Lower leg skin (tissue), 4 donors: Measurements from ENCODE around the gene SMCO2. TPM values are rescaled to one million over a fixed set of nuclear protein-coding genes. Genes with fewer than 3 reads are reported as not detected.

ENCODE experiments used
- DNase-seq, 2 donors: peaks; one replicate each; pipeline ENCODE4 v3.0.0-alpha.2; 2019; ENCODE audit warnings: low spot score in 2 of 2
- H3K4me3 ChIP-seq: fragments of 200-600 bp; sonication (generic); 2 replicates; pipeline ENCODE4 v1.5.1; 2017; ENCODE audit warnings: mild to moderate bottlenecking, low read depth; ENCODE audit not compliant: poor library complexity, severe bottlenecking
- CTCF ChIP-seq, 3 donors: fragments of 450-650 bp; IDR thresholded peaks; one replicate each; pipeline ENCODE4 v1.5.1; 2016; ENCODE audit warnings: antibody characterized with exemption in 3 of 3, mild to moderate bottlenecking in 3 of 3, moderate library complexity in 2 of 3
- POLR2A ChIP-seq, 2 donors: fragments of 450-650 bp; IDR thresholded peaks; one replicate each; pipeline ENCODE4 v1.6.1; 2016 to 2017; ENCODE audit warnings: antibody characterized with exemption in 2 of 2, mild to moderate bottlenecking in 1 of 2, moderate library complexity in 1 of 2
- WGBS, 2 donors: methylation state at CpG; one replicate each; pipeline ENCODE4 v1.1.5; 2018; 5-methylcytosine and 5-hydroxymethylcytosine counted together
- intact Hi-C: fragments of 100-400 bp; cut with DNase I; formaldehyde crosslinking; loops from one replicate; pipeline ENCODE4 v1.15.0; 2023; ENCODE audit warnings: low total_unique reads
- total RNA-seq, 4 donors: library from RNA; depleted of rRNA; stranded (reverse); fragments of >200 nt; gene quantifications; one replicate each; pipeline ENCODE4 v1.1.0, GENCODE V29; 2016

SMCO2 gene
- total RNA-seq, 4 donors from 2014 or later = not detected

GRCh38 chr12:27517546-27517945, 71.0 kb downstream of the SMCO2 start:
- H3K4me3 ChIP-seq = no peak overlapping the region
- WGBS, 2 donors = 78 to 88% methylated on average over 3 of the region's 3 CpGs
- TF ChIP-seq POLR2A (IDR thresholded peaks at IDR 0.05) = no peak
- TF ChIP-seq CTCF (IDR thresholded peaks at IDR 0.05) = no peak
- intact Hi-C loops = loop anchor here (10.0 kb wide), 1 partner anchor 83 kb away; no protein-coding TSS in a partner anchor
- DNase-seq = no peak

DNA sequence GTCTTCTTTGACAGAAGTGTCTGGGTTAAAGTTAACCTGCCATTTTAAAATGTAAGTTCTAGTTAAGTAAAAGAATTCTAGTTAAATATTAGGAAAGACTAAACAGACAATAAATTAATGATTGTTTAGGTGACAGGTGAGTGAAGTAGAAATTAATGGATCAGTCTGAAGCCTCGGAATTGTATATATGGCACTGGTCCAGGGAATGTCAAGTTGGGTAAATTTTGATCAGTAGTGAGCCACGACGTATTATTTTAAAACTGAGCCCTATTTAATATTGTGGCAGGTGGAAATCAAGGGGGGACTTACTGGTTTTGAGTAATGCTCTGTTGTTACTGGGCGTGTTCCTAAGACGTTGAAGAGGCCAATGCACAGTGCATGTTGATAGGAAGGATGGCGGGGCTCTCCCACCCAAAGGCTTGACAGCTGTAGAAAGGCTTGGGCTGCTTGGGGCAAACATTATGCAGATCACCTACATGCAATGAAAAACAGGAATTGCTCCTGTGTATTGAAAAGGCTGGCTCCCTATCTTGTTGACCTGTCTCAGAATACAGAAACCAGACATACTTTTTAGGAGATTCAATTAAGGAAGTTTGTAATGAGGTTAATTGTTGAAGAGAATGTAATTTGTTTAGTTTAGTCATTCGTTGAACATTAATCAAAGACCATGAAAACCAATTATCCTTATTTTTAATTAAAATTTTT, 71.6 kb downstream of the SMCO2 start:
- TF ChIP-seq POLR2A (IDR thresholded peaks at IDR 0.05) (no peak), CTCF (IDR thresholded peaks at IDR 0.05) (no peak)
- 67 to 74% methylated on average over 7 of the region's 7 CpGs for WGBS, 2 donors
- no peak for DNase-seq
- intact Hi-C loops = loop anchor here (10.0 kb wide), 1 partner anchor 83 kb away; no protein-coding TSS in a partner anchor
- H3K4me3 ChIP-seq = no peak overlapping the region

- intact Hi-C loops = loop anchor here (10.0 kb wide), 1 partner anchor 94 kb away; no protein-coding TSS in a partner anchor
- 32 to 45% methylated on average over 4 of the region's 4 CpGs for WGBS, 2 donors
- H3K4me3 ChIP-seq = no peak overlapping the region
- TF ChIP-seq CTCF (IDR thresholded peaks at IDR 0.05) (no peak), POLR2A (IDR thresholded peaks at IDR 0.05) (no peak)
- DNase-seq = no peak
Observed at GRCh38 chr12:27521066-27521465, 74.5 kb downstream of the SMCO2 start.

- no peak overlapping the region for H3K4me3 ChIP-seq
- no peak for DNase-seq
- intact Hi-C loops = loop anchor here (10.0 kb wide), 1 partner anchor 93 kb away; no protein-coding TSS in a partner anchor
- 93% methylated on average over 4 of the region's 4 CpGs for WGBS, 2 donors
- TF ChIP-seq CTCF (IDR thresholded peaks at IDR 0.05) = no peak
- TF ChIP-seq POLR2A (IDR thresholded peaks at IDR 0.05) = no peak
Observed at GRCh38 chr12:27521981-27522380, 75.4 kb downstream of the SMCO2 start.

- intact Hi-C loops = loop anchor here (10.0 kb wide), 1 partner anchor 92 kb away; no protein-coding TSS in a partner anchor
- WGBS, 2 donors = 1% methylated on average over 6 of the region's 6 CpGs
- TF ChIP-seq CTCF (IDR thresholded peaks at IDR 0.05) (no peak), POLR2A (IDR thresholded peaks at IDR 0.05) (no peak)
- H3K4me3 ChIP-seq = peak overlapping the region; percentile 36
- DNase-seq = no peak
Observed at GRCh38 chr12:27523305-27523641, 76.7 kb downstream of the SMCO2 start.
